Subcutaneous adipose tissue (tissue), 4 donors: ENCODE data around the gene BIK. TPM values are rescaled to one million over a fixed set of nuclear protein-coding genes. Genes with fewer than 3 reads are reported as not detected.

ENCODE experiments used
- total RNA-seq, 4 donors: library from RNA; depleted of rRNA; stranded (reverse); fragments of >200 nt; gene quantifications; one replicate each; pipeline ENCODE4 v1.1.0, GENCODE V29; 2016
- TF ChIP-seq, protein P1 (sequence below): fragments of 450-650 bp; IDR thresholded peaks from one replicate; pipeline ENCODE4 v1.5.1; 2016; ENCODE audit warnings: low read depth, mild to moderate bottlenecking, control low read depth, antibody characterized with exemption, moderate library complexity

BIK gene
- total RNA-seq, 4 donors from 2014 or later, result 1.4 TPM; not detected in 3

DNA sequence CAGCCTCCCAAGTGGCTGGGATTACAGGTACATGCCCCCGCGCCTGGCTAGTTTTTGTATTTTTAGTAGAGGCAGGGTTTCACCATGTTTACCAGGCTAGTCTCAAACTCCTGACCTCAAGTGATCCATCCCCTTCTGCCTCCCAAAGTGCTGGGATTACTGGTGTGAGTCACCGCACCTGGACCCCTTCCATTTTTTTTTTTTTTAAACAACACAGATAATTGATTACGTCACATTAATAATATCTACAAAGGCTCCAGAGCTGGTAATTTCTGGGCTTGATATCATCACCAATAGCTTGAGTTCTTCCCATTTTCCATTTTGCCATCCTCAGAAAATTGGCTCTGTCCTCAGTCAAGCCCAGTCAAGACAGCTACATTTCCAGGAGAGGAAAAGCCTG, 28.6 kb upstream of the BIK start:
- TF ChIP-seq, protein P1, sequence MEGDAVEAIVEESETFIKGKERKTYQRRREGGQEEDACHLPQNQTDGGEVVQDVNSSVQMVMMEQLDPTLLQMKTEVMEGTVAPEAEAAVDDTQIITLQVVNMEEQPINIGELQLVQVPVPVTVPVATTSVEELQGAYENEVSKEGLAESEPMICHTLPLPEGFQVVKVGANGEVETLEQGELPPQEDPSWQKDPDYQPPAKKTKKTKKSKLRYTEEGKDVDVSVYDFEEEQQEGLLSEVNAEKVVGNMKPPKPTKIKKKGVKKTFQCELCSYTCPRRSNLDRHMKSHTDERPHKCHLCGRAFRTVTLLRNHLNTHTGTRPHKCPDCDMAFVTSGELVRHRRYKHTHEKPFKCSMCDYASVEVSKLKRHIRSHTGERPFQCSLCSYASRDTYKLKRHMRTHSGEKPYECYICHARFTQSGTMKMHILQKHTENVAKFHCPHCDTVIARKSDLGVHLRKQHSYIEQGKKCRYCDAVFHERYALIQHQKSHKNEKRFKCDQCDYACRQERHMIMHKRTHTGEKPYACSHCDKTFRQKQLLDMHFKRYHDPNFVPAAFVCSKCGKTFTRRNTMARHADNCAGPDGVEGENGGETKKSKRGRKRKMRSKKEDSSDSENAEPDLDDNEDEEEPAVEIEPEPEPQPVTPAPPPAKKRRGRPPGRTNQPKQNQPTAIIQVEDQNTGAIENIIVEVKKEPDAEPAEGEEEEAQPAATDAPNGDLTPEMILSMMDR, result no peak

DNA sequence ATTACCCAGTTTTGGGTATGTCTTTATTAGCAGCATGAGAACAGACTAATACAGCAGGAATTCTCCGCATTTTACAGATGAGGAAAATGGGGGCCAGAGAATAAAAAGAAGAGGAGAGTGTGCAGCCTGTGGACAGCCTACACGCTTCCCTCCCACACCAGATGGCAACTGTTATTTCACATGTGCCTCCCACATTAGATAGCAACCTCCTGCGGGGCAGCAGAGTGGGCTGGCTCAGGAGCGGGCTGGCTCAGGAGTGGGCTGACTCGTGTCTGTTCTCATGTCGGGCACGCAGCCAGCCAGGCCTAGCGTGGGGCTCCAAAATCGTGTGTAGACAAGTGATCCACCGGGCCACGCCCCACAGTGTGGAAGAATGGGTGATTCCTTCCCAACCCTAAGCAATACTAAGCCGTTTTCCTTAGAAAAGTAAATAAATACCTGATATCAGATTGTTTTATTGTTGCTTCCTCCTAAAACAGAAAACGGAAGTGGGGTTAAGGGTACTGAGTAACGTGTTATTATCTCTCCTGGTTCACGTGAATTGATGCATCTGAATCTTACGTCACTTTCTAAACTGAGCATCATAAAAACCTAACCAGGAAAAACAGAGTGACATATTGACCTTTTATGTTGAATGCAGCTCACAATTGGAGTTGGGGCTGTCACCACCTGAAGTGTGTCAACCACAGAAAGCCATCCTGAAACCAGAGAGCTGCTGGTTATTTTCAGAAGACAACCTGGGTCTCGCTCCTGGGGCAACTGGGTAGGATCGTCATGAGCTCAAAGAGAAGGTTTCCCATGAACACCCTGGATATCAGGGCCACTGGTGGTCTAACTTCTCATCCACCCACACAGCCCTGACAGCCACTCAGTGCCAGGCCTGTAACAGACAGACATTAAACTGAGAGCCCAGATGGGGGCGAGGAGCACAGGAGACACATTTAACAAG, 24.6 kb upstream of the BIK start:
- TF ChIP-seq, protein P1, result no peak

DNA sequence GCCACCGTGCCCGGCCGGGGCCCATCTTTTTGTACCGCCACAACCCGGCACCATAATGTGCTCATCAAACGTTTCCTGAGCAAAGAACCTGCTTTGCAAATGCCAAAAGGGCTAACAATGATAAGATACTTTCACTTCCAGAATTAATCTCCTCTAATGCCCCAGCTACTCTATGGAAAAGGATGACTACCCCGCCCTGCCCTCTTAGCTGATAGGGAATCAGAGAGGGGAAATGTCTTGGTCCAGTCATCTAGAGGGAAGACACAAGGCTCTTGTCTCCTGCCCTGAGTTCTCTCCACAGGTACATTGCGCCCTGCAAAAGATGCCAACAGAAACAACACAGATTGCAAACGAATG, 21.9 kb upstream of the BIK start:
- TF ChIP-seq, protein P1, result no peak

GRCh38 chr22:43088984-43089717, 21.4 kb upstream of the BIK start, which contains the start of gene TTLL1:
TSS of gene TTLL1 (minus strand) at chr22:43089391. CDS start at chr22:43075586, 13,805 bp downstream.
- TF ChIP-seq, protein P1, result no peak

DNA sequence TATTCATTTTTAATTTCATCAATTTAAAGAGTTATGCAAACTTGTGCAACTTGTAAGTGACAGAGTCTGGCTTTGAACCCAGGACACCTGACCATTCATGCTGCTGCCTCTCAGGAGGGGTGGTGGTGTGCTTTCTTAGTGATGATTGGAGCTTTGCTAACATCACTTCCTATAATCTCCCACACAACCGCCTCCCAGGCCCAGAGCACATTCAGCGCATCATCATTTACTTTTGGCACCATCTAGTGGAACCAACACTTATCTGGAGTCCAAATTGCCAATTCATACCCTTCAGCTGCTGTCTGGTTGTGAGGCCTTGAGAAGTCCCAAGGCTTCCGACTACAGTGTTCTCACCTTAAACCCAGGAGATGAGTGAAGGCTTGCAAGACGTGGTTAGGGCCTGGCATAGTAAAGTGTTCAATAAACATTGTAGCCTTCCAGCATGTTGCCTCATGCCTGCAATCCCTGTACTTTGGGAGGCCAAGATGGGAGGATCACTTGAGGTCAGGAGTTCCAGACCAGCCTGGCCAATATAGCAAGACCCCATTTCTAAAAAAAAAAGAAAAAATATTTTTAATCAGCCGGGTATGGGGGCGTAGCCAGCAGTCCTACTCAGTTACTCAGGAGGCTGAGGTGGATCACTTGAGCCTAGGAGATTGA, 20.3 kb upstream of the BIK start:
- TF ChIP-seq, protein P1, result no peak

DNA sequence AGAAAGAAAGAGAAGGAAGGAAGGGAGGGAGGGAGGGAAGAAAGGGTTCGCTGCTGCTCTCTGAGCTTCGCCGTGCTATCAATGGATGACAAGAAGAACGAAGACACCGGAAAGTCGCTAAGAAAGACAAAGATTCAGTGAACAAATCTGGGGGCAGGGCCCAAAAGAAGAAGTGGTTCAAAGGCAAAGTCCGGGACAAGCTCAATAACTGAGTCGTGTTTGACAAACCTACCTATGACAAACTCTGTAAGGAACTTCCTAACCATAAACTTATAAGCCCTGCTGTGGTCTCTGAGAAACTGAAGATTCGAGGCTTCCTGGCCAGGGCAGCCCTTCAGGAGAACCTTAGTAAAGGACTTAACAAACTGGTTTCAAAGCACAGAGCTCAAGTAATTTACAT, 18.5 kb upstream of the BIK start:
- TF ChIP-seq, protein P1, result no peak

DNA sequence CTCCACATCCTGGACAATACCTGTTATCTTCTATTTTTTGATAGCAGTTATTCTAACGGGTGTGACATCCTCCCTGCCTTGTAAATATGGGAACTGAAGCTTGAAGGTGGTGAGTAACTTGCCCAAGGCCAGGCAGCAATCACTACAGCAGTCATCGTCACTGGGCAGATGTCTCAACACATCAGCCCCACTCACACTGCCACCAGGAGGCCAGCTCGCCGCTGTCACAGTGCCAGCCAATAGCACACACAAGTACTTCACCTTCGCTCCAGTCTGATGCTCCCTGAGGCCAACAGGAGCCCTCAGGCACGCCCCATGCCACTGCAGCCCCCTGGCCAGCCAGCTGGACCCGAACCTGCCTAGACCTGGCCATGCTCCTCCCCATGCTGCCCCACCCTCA, 16.5 kb upstream of the BIK start:
- TF ChIP-seq, protein P1, result no peak
